Naive thymus-derived CD4-positive, alpha-beta T cell (primary cell): ENCODE measurements around the gene PSMD2. TPM values are rescaled to one million over a fixed set of nuclear protein-coding genes. Genes with fewer than 3 reads are reported as not detected.

Experiments used
- ATAC-seq: fragments of 150-1000 bp; cut with Tn5 transposase; 2 replicates; pipeline ENCODE4 v1.10.0; 2021; ENCODE audit warnings: mild to moderate bottlenecking, moderate library complexity
- CTCF ChIA-PET: fragments of 350-600 bp; sonication (Branson Sonifier 250); formaldehyde crosslinking; loops from one replicate; lab custom pipeline; 2021; ENCODE audit warnings: antibody characterized with exemption; lab: Charles Lee
- POLR2A ChIA-PET: fragments of 350-600 bp; sonication (Branson Sonifier 250); formaldehyde crosslinking; loops from one replicate; lab custom pipeline; 2021; ENCODE audit warnings: antibody characterized with exemption, inconsistent platforms; lab: Charles Lee
- DNase-seq, 9 donors: peaks; one replicate each; pipeline versions ENCODE4 v3.0.0 to v3.0.0-alpha.2; 2020 to 2022; ENCODE audit warnings: mixed read lengths in 1 of 9
- H3K27ac ChIP-seq: one replicate; pipeline ENCODE4 v1.7.0; 2013; ENCODE audit warnings: mild to moderate bottlenecking, low read depth, low read length, moderate library complexity
- H3K27me3 ChIP-seq, 2 donors: one replicate each; pipeline ENCODE4 v1.7.0; 2013; ENCODE audit warnings: low read length in 2 of 2, mild to moderate bottlenecking in 2 of 2, moderate library complexity in 2 of 2; ENCODE audit not compliant: control insufficient read depth in 2 of 2, insufficient read depth in 2 of 2
- H3K36me3 ChIP-seq, 3 experiments: 1 replicate in 2 of 3; 2 replicates in 1 of 3; pipeline ENCODE4 v1.7.0; 2013; ENCODE audit warnings: low read length in 3 of 3, mild to moderate bottlenecking in 3 of 3, moderate library complexity in 1 of 3; ENCODE audit not compliant: insufficient read depth in 3 of 3, control insufficient read depth in 2 of 3
- H3K4me1 ChIP-seq, 2 donors: one replicate each; pipeline ENCODE4 v1.7.0; 2013; ENCODE audit warnings: low read length in 2 of 2, mild to moderate bottlenecking in 2 of 2, moderate library complexity in 1 of 2; ENCODE audit not compliant: control insufficient read depth in 2 of 2, insufficient read depth in 2 of 2
- H3K4me3 ChIP-seq: 2 replicates; pipeline ENCODE4 v1.7.0; 2013; ENCODE audit warnings: mild to moderate bottlenecking, low read length
- H3K9me3 ChIP-seq, 3 experiments: 1 replicate in 2 of 3; 2 replicates in 1 of 3; pipeline ENCODE4 v1.7.0; 2013; ENCODE audit warnings: low read length in 3 of 3; ENCODE audit not compliant: control insufficient read depth in 2 of 3
- H3K27ac Mint-ChIP-seq, 9 donors: one replicate each; pipeline ENCODE4 v1.8.0; 2020 to 2022; ENCODE audit warnings: mixed read lengths in 9 of 9, mild to moderate bottlenecking in 8 of 9, moderate library complexity in 5 of 9, inconsistent platforms in 2 of 9
- H3K27me3 Mint-ChIP-seq, 5 donors: one replicate each; pipeline ENCODE4 v1.8.0; 2021 to 2022; ENCODE audit warnings: mixed read lengths in 5 of 5, mild to moderate bottlenecking in 1 of 5
- H3K36me3 Mint-ChIP-seq, 5 donors: one replicate each; pipeline ENCODE4 v1.8.0; 2020 to 2022; ENCODE audit warnings: mixed read lengths in 5 of 5, mild to moderate bottlenecking in 3 of 5, inconsistent platforms in 1 of 5
- H3K4me1 Mint-ChIP-seq, 7 donors: one replicate each; pipeline ENCODE4 v1.8.0; 2020 to 2022; ENCODE audit warnings: mixed read lengths in 7 of 7, mild to moderate bottlenecking in 3 of 7, inconsistent platforms in 1 of 7
- H3K4me3 Mint-ChIP-seq, 10 donors: one replicate each; pipeline ENCODE4 v1.8.0; 2020 to 2022; ENCODE audit warnings: mild to moderate bottlenecking in 10 of 10, mixed read lengths in 10 of 10, moderate library complexity in 6 of 10, inconsistent platforms in 2 of 10
- H3K9me3 Mint-ChIP-seq, 11 donors: one replicate each; pipeline ENCODE4 v1.8.0; 2020 to 2022; ENCODE audit warnings: mixed read lengths in 11 of 11, mild to moderate bottlenecking in 4 of 11, inconsistent platforms in 1 of 11, moderate library complexity in 1 of 11
- intact Hi-C, 2 donors: fragments of 100-400 bp; cut with micrococcal nuclease; formaldehyde crosslinking; loops; one replicate each; pipeline ENCODE4 v1.15.1; 2023
- polyA plus RNA-seq, 2 donors: library from polyadenylated mRNA; unstranded; fragments of 300-500 nt; fragmentation: Illumina TruSeq; gene quantifications; one replicate each; pipeline ENCODE4 v1.2.3, GENCODE V29; 2021
- total RNA-seq, 6 experiments: library from RNA in 5 of 6; stranded (reverse) in 5 of 6; gene quantifications; 1 replicate in 5 of 6; 2 replicates in 1 of 6; pipeline ENCODE4 v1.2.3 and lab custom pipeline; 2021 to 2026

The PSMD2 gene
- total and polyA plus RNA-seq, 7 experiments from 2014 or later, result 139 to 204 (median 150) TPM

DNA sequence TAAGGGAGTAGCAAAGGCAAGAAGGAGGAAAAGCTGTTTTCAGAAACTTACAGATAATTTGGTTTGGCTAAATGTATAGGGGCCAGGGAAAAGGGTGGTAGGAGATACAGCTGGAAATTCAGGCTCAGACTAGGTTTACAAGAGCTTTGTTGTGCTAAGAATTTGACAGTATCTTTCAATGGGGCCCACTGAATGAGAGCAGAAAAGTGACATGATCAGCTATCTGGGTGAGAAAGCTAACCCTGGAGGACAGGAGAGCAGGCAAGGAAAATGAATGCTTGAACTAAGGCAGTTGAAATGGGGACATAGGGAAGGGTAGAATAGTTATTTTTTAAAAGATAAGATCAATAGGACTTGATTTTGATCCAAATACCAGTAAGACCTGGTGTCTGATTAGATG lies 12.6 kb downstream of the PSMD2 start:
- H3K36me3 Mint-ChIP-seq, result peaks cover 13 to 25% (median 21%) of the 10 kb centered on the region in 5 donors
- H3K27ac ChIP-seq, result no peak overlapping the region
- ATAC-seq (no peak), DNase-seq (no peak)
- H3K27ac Mint-ChIP-seq, result peak overlapping the region in 2 of 9 donors; percentile 16 to 36
- H3K4me1 Mint-ChIP-seq, result peaks cover 6 to 17% (median 9%) of the 10 kb centered on the region in 7 donors
- H3K36me3 ChIP-seq, result peaks cover 8 to 24% (median 11%) of the 10 kb centered on the region in 3 experiments
- no peaks in the 10 kb centered on the region for H3K27me3 Mint-ChIP-seq
- H3K4me3 ChIP-seq, result no peak overlapping the region
- H3K4me1 ChIP-seq, result peaks cover 0 to 15% of the 10 kb centered on the region in 2 donors
- POLR2A ChIA-PET, result interaction anchor here (0.6 to 1.8 kb wide), 4 partner anchors 9 to 1506 kb away, joined by 3 to 7 read pairs (median 3); no protein-coding TSS in a partner anchor
- no peaks in the 10 kb centered on the region for H3K9me3 ChIP-seq
- intact Hi-C loops, result loop anchor here in 1 of 2 donors (5.0 kb wide), 1 partner anchor 614 kb away; the partner anchor contains the start of gene YEATS2
- H3K9me3 Mint-ChIP-seq, result no peaks in the 10 kb centered on the region
- CTCF ChIA-PET, result interaction anchor here (0.6 kb wide), 1 partner anchor 1639 kb away, joined by 3 read pairs; no protein-coding TSS in a partner anchor
- no peaks in the 10 kb centered on the region for H3K27me3 ChIP-seq
- peak overlapping the region in 5 of 10 donors; percentile 3 to 53 (median 42) for H3K4me3 Mint-ChIP-seq

DNA sequence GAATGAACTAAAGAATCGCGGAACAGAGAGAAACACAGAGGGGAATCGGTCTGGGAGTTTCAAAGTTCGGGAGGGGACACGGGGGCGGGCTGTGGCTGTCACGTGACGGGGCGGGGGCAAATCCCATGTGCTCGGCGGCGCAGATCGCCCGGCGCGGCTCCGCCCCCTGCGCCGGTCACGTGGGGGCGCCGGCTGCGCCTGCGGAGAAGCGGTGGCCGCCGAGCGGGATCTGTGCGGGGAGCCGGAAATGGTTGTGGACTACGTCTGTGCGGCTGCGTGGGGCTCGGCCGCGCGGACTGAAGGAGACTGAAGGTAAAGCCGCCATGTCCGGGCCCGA lies 15.3 kb downstream of the PSMD2 start, which contains the start of gene EIF4G1:
Gene EIF4G1 (plus strand): TSS at position 244 of the 337 bp plus-strand sequence. CDS start 1,191 bp downstream, outside the sequence.
- Mint-ChIP-seq H3K4me1 (peaks cover 15 to 35% (median 28%) of the 10 kb centered on the region in 7 donors), H3K27ac (peak within 1 kb of the TSS; percentile 68 to 95 (median 89)), H3K4me3 (peak within 1 kb of the TSS; percentile 79 to 94 (median 88)), H3K36me3 (peaks cover 0 to 11% (median 5%) of the 10 kb centered on the region in 5 donors), H3K9me3 (no peaks in the 10 kb centered on the region), H3K27me3 (no peaks in the 10 kb centered on the region)
- Histone ChIP-seq H3K27me3 (no peaks in the 10 kb centered on the region), H3K9me3 (no peaks in the 10 kb centered on the region), H3K27ac (peak within 1 kb of the TSS; percentile 93), H3K4me3 (peak within 1 kb of the TSS; percentile 73), H3K4me1 (peaks cover 0 to 17% of the 10 kb centered on the region in 2 donors), H3K36me3 (peaks cover 0 to 21% (median 8%) of the 10 kb centered on the region in 3 experiments)
- intact Hi-C loops, result loop anchor here (1.0 to 5.0 kb wide), 7 partner anchors 15 to 617 kb away; partner anchors contain the start of genes ABCF3 (in 2 of the 2), PSMD2 (in 2 of the 2), AP2M1 (in 1 of the 2) and EEF1AKMT4 (in 1 of the 2)
- peak; percentile 89 to 95 (median 91) for DNase-seq
- peak; percentile 95 for ATAC-seq
- ChIA-PET POLR2A (no interaction called here), CTCF (no interaction called here)

- POLR2A ChIA-PET, result interaction anchor here (0.7 to 1.5 kb wide), 3 partner anchors 13 to 137 kb away, joined by 3 to 4 read pairs (median 3); partner anchors contain the start of gene FAM131A
- CTCF ChIA-PET, result no interaction called here
- peak; percentile 75 for ATAC-seq
- H3K36me3 Mint-ChIP-seq, result peaks cover 0 to 10% (median 5%) of the 10 kb centered on the region in 5 donors
- H3K36me3 ChIP-seq, result peaks cover 0 to 26% (median 8%) of the 10 kb centered on the region in 3 experiments
- H3K4me3 ChIP-seq, result peak overlapping the region; percentile 73
- no peaks in the 10 kb centered on the region for H3K9me3 Mint-ChIP-seq
- H3K27me3 ChIP-seq, result no peaks in the 10 kb centered on the region
- intact Hi-C loops, result loop anchor here (1.0 to 5.0 kb wide), 8 partner anchors 16 to 618 kb away; partner anchors contain the start of genes ABCF3 (in 2 of the 2), PSMD2 (in 2 of the 2), AP2M1 (in 1 of the 2) and EEF1AKMT4 (in 1 of the 2)
- H3K4me3 Mint-ChIP-seq, result peak overlapping the region; percentile 79 to 94 (median 86)
- peaks cover 0 to 17% of the 10 kb centered on the region in 2 donors for H3K4me1 ChIP-seq
- H3K4me1 Mint-ChIP-seq, result peaks cover 15 to 35% (median 31%) of the 10 kb centered on the region in 7 donors
- H3K9me3 ChIP-seq, result no peaks in the 10 kb centered on the region
- DNase-seq, result peak; percentile 54 to 68 (median 64)
- no peaks in the 10 kb centered on the region for H3K27me3 Mint-ChIP-seq
- H3K27ac ChIP-seq, result peak overlapping the region; percentile 93
- peak overlapping the region; percentile 68 to 95 (median 89) for H3K27ac Mint-ChIP-seq
Measured at GRCh38 chr3:184314700-184315542, 15.9 kb downstream of the PSMD2 start.

GRCh38 chr3:184315543-184315867 lies 16.5 kb downstream of the PSMD2 start:
- ATAC-seq, result no peak
- peak overlapping the region; percentile 73 for H3K4me3 ChIP-seq
- Mint-ChIP-seq H3K36me3 (peaks cover 0 to 9% (median 5%) of the 10 kb centered on the region in 5 donors), H3K27ac (peak overlapping the region; percentile 68 to 95 (median 89)), H3K4me1 (peaks cover 15 to 35% (median 31%) of the 10 kb centered on the region in 7 donors), H3K4me3 (peak overlapping the region; percentile 62 to 91 (median 81)), H3K27me3 (no peaks in the 10 kb centered on the region), H3K9me3 (no peaks in the 10 kb centered on the region)
- ChIA-PET CTCF (no interaction called here), POLR2A (interaction anchor here (0.7 to 1.5 kb wide), 3 partner anchors 13 to 138 kb away, joined by 3 to 4 read pairs (median 3); partner anchors contain the start of gene FAM131A)
- H3K27me3 ChIP-seq, result no peaks in the 10 kb centered on the region
- intact Hi-C loops, result loop anchor here in 1 of 2 donors (1.0 kb wide), 1 partner anchor 180 kb away; the partner anchor contains the start of gene EIF2B5
- peaks cover 0 to 32% (median 11%) of the 10 kb centered on the region in 3 experiments for H3K36me3 ChIP-seq
- peak in 2 of 9 donors; percentile 24 to 25 for DNase-seq
- peak overlapping the region; percentile 93 for H3K27ac ChIP-seq
- peaks cover 0 to 17% of the 10 kb centered on the region in 2 donors for H3K4me1 ChIP-seq
- H3K9me3 ChIP-seq, result no peaks in the 10 kb centered on the region

DNA sequence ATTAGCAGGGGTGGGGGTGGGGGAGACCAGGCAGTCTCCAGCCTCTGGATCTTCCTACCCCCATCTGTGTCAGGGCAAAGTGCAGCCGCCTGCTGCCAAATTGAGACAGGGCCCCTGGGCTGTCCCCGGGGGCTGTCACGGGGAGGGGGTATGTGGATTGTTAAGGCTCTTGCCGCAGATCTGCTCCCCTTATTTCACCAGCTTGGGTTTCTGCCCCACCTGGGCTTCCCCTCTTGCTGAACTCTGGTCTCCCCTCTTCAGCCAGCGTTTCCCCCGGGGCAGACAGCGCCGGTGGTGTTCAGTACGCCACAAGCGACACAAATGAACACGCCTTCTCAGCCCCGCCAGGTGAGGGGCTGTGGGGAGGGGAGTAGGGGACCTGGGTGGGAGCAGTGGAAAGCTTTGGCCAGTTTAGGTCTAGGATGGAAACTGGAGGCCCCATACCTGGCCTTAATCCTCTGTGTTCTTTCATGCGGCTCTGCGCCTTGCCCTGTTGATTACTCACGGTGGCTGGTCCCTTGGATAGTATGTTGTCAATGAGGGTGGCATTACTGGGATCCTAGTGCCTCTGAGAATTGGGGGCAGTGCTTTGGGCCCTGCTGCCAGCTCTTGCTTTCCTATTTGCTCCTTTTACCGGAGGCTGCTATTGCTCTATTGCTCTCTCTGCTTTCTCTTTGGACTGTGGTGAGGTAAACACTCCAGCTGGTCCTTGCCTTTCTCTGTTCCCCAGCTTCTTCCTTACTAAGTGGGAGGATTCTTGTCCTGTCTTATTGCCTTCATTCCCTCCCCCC lies 17.0 kb downstream of the PSMD2 start:
- no peaks in the 10 kb centered on the region for H3K27me3 ChIP-seq
- CTCF ChIA-PET, result interaction anchor here (0.6 kb wide), 1 partner anchor 586 kb away, joined by 3 read pairs; no protein-coding TSS in a partner anchor
- peaks cover under 1 to 37% (median 16%) of the 10 kb centered on the region in 3 experiments for H3K36me3 ChIP-seq
- POLR2A ChIA-PET, result interaction anchor here (0.7 to 1.5 kb wide), 2 partner anchors 14 to 21 kb away, joined by 3 to 4 read pairs; partner anchors contain the start of gene FAM131A
- H3K27me3 Mint-ChIP-seq, result no peaks in the 10 kb centered on the region
- H3K9me3 Mint-ChIP-seq, result no peaks in the 10 kb centered on the region
- peak overlapping the region; percentile 68 to 95 (median 86) for H3K27ac Mint-ChIP-seq
- peaks cover 0 to 17% of the 10 kb centered on the region in 2 donors for H3K4me1 ChIP-seq
- peak overlapping the region; percentile 73 for H3K4me3 ChIP-seq
- peaks cover 5 to 13% (median 9%) of the 10 kb centered on the region in 5 donors for H3K36me3 Mint-ChIP-seq
- ATAC-seq (no peak), DNase-seq (peak in 1 of 9 donors; percentile 17)
- peak overlapping the region; percentile 62 to 91 (median 81) for H3K4me3 Mint-ChIP-seq
- H3K27ac ChIP-seq, result peak overlapping the region; percentile 93
- peaks cover 20 to 35% (median 32%) of the 10 kb centered on the region in 7 donors for H3K4me1 Mint-ChIP-seq
- no peaks in the 10 kb centered on the region for H3K9me3 ChIP-seq
- intact Hi-C loops, result loop anchor here in 1 of 2 donors (1.0 kb wide), 1 partner anchor 181 kb away; the partner anchor contains the start of gene EIF2B5
